Keratinocyte (primary cell): ENCODE results near the gene NAXD.

ENCODE experiments used
- EZH2 ChIP-seq: IDR thresholded peaks from one replicate; pipeline ENCODE4 v1.6.1; 2012; ENCODE audit warnings: inconsistent platforms, mild to moderate bottlenecking, low read length, moderate library complexity
- TF ChIP-seq, protein P1 (sequence below), 3 experiments: IDR thresholded peaks in 1 of 3; conservative IDR thresholded peaks in 1 of 3; optimal IDR thresholded peaks in 1 of 3; 2 replicates in 2 of 3; 3 replicates in 1 of 3; pipeline versions ENCODE3 to v1.5.1; 2011; ENCODE audit warnings: low read length in 3 of 3, mild to moderate bottlenecking in 3 of 3, moderate library complexity in 2 of 3, control low read depth in 1 of 3, inconsistent platforms in 1 of 3; ENCODE audit not compliant: insufficient read depth in 2 of 3; ENCODE audit errors: extremely low read depth in 1 of 3

DNA sequence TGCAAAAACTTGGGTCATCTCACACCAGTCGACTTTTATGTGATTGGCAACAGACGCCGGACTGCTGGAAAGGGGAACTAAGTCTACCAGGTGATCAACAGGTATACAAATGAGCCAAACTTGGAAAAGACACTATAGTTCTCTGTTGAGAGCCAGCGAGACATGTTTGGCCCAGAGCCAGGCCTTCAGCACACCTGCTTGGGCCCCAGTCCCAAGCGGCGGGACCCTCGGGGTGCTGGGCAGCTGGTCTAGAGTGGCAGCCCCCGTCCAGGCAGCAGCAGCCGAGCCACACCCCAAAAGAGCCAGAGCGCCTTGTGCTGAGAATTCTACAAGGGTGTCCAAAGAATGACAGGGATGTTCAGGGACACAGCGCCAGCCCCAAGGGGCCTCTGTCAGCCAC is 28.0 kb downstream of the NAXD start:
- TF ChIP-seq, protein P1, sequence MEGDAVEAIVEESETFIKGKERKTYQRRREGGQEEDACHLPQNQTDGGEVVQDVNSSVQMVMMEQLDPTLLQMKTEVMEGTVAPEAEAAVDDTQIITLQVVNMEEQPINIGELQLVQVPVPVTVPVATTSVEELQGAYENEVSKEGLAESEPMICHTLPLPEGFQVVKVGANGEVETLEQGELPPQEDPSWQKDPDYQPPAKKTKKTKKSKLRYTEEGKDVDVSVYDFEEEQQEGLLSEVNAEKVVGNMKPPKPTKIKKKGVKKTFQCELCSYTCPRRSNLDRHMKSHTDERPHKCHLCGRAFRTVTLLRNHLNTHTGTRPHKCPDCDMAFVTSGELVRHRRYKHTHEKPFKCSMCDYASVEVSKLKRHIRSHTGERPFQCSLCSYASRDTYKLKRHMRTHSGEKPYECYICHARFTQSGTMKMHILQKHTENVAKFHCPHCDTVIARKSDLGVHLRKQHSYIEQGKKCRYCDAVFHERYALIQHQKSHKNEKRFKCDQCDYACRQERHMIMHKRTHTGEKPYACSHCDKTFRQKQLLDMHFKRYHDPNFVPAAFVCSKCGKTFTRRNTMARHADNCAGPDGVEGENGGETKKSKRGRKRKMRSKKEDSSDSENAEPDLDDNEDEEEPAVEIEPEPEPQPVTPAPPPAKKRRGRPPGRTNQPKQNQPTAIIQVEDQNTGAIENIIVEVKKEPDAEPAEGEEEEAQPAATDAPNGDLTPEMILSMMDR (optimal IDR thresholded peaks at IDR 0.05 in 1 of 3, IDR thresholded peaks at IDR 0.05 in 1 of 3, conservative IDR thresholded peaks at IDR 0.05 in 1 of 3; ENCODE audit: extremely low read depth in 1 of 3, insufficient read depth in 2 of 3, low read length in 3 of 3): no peak
- no peak for TF ChIP-seq EZH2
